A673 (cell line): ENCODE measurements around the gene SDHA.
"Not testable (repeated sequence)": the region's sequence is repeated elsewhere in the genome, so short reads cannot be mapped to it uniquely, and the experiment has no call there.

Experiments used
- CTCF ChIP-seq: fragments of 300-800, 200-600 bp; sonication (generic); conservative IDR thresholded peaks from 2 replicates; pipeline ENCODE4 v1.5.1; 2017; ENCODE audit warnings: low read depth, mild to moderate bottlenecking, antibody characterized with exemption, low read length, moderate library complexity, mixed read lengths
- EZH2 ChIP-seq: fragments of 200-600 bp; sonication (generic); IDR thresholded peaks from 2 replicates; pipeline ENCODE4 v1.6.1; 2017; ENCODE audit warnings: borderline replicate concordance, low read depth, mild to moderate bottlenecking, mixed read lengths, antibody characterized with exemption, low read length; ENCODE audit not compliant: poor library complexity, severe bottlenecking

GRCh38 chr5:216076-216475 lies 2.0 kb upstream of the SDHA start:
- TF ChIP-seq CTCF, EZH2: not testable (repeated sequence)
